HepG2 (cell line): ENCODE results near the gene CCDC136. TPM values are rescaled to one million over a fixed set of nuclear protein-coding genes. Genes with fewer than 3 reads are reported as not detected.

ENCODE experiments used
- ATAC-seq: fragments of 200-7000 bp; cut with Tn5 transposase; 3 replicates; pipeline ENCODE4 v1.9.1; 2020; ENCODE audit warnings: mild to moderate bottlenecking, moderate library complexity
- BruUV-seq: library from RNA; stranded (reverse); fragments of 400-500 nt; replicated peaks from 2 replicates; lab custom pipeline; 2021; lab: Mats Ljungman, UMichigan
- CTCF ChIA-PET: fragments of 300-600 bp; formaldehyde crosslinking; extraction: SDS; loops from one replicate; lab custom pipeline; 2021; ENCODE audit warnings: low total read pairs, inconsistent platforms, low intra/inter-chr PET ratio; lab: Yijun Ruan, JAX
- POLR2A ChIA-PET: fragments of 350-600 bp; sonication (Branson Sonifier 250); formaldehyde crosslinking; loops from one replicate; lab custom pipeline; 2020; ENCODE audit warnings: antibody characterized with exemption, inconsistent platforms; lab: Yijun Ruan, JAX
- DNase-seq: peaks from one replicate; pipeline ENCODE4 v3.0.0-alpha.2; 2015; ENCODE audit warnings: low spot score
- FAIRE-seq: peaks from 3 replicates; lab custom pipeline; 2011; peaks lifted over from hg19 to GRCh38; lab: Jason Lieb, UNC
- H2AFZ ChIP-seq: one replicate; pipeline ENCODE4 v1.6.1; 2011; ENCODE audit warnings: low read length, inconsistent platforms
- H3K27ac ChIP-seq: fragments of 300-600 bp; 3 replicates; pipeline ENCODE4 v1.8.0; 2011; ENCODE audit warnings: mixed run types, mild to moderate bottlenecking, mixed read lengths, low read length, inconsistent platforms; ENCODE audit not compliant: insufficient read depth; ENCODE audit errors: extremely low read length
- H3K27me3 ChIP-seq, 2 experiments: fragments of 200-600 bp in 1 of 2; 2 replicates in 1 of 2; 3 replicates in 1 of 2; pipeline versions ENCODE4 v1.6.0 to v1.8.0; 2011; ENCODE audit warnings: low read length in 2 of 2, mild to moderate bottlenecking in 2 of 2, moderate library complexity in 2 of 2, inconsistent platforms in 1 of 2; ENCODE audit not compliant: insufficient read depth in 2 of 2, control insufficient read depth in 1 of 2
- H3K36me3 ChIP-seq, 2 experiments: fragments of 200-600 bp in 1 of 2; replicated peaks in 1 of 2; 2 replicates in 1 of 2; 3 replicates in 1 of 2; pipeline versions ENCODE4 v1.5.1 to v1.8.0; 2011; ENCODE audit warnings: low read length in 2 of 2, inconsistent platforms in 1 of 2; ENCODE audit not compliant: insufficient read depth in 2 of 2, control insufficient read depth in 1 of 2
- H3K4me1 ChIP-seq: 2 replicates; pipeline ENCODE4 v1.5.1; 2012; ENCODE audit warnings: low read length, inconsistent platforms; ENCODE audit not compliant: insufficient read depth
- H3K4me2 ChIP-seq: 2 replicates; pipeline ENCODE4 v1.6.0; 2011; ENCODE audit warnings: low read depth, low read length, inconsistent platforms
- H3K4me3 ChIP-seq, 3 experiments: fragments of 200-600 bp in 1 of 3; sonication (generic), shearing (Covaris generic) in 1 of 3; replicated peaks in 1 of 3; 2 replicates each; pipeline ENCODE4 v1.5.1; 2011 to 2016; ENCODE audit warnings: low read length in 3 of 3, inconsistent platforms in 2 of 3, low read depth in 2 of 3, mild to moderate bottlenecking in 2 of 3, control low read depth in 1 of 3, mixed read lengths in 1 of 3; ENCODE audit not compliant: insufficient read depth in 1 of 3
- H3K79me2 ChIP-seq: one replicate; pipeline ENCODE4 v1.6.1; 2011; ENCODE audit warnings: low read length, inconsistent platforms; ENCODE audit not compliant: insufficient read depth
- H3K9ac ChIP-seq: 2 replicates; pipeline ENCODE4 v1.6.0; 2011; ENCODE audit warnings: mild to moderate bottlenecking, low read depth, low read length, inconsistent platforms; ENCODE audit not compliant: insufficient read depth
- H3K9me3 ChIP-seq: 2 replicates; pipeline ENCODE4 v1.5.1; 2012; ENCODE audit warnings: mild to moderate bottlenecking, low read length
- H4K20me1 ChIP-seq: 2 replicates; pipeline ENCODE4 v1.6.0; 2011; ENCODE audit warnings: inconsistent platforms, mild to moderate bottlenecking, low read length, moderate library complexity; ENCODE audit not compliant: insufficient read depth
- BCL6 ChIP-seq: IDR thresholded peaks from 2 replicates; pipeline ENCODE4 v1.6.1; 2016; ENCODE audit warnings: missing genetic modification reagents, missing compliant biosample characterization
- BRCA1 ChIP-seq: sonication (generic); formaldehyde crosslinking; IDR thresholded peaks from 2 replicates; pipeline ENCODE4 v1.4.0; 2020; ENCODE audit warnings: missing genetic modification reagents
- HNRNPL ChIP-seq: fragments of 200-400 bp; formaldehyde crosslinking; IDR thresholded peaks from 2 replicates; pipeline ENCODE4 v1.6.1; 2017; ENCODE audit warnings: mild to moderate bottlenecking, low read depth, low read length
- HNRNPLL ChIP-seq: fragments of 200-400 bp; formaldehyde crosslinking; IDR thresholded peaks from 2 replicates; pipeline ENCODE4 v1.6.1; 2017; ENCODE audit warnings: mild to moderate bottlenecking, low read depth, low read length; ENCODE audit not compliant: poor library complexity, severe bottlenecking
- NRL ChIP-seq: sonication (generic); formaldehyde crosslinking; IDR thresholded peaks from 2 replicates; pipeline ENCODE4 v1.5.0; 2020; ENCODE audit warnings: missing genetic modification reagents, mild to moderate bottlenecking, moderate library complexity, borderline replicate concordance
- RARA ChIP-seq: IDR thresholded peaks from 2 replicates; pipeline ENCODE4 v1.6.1; 2016; ENCODE audit warnings: missing genetic modification reagents, missing compliant biosample characterization
- TOE1 ChIP-seq: sonication (generic); formaldehyde crosslinking; IDR thresholded peaks from 2 replicates; pipeline ENCODE4 v1.4.0; 2020; ENCODE audit warnings: mild to moderate bottlenecking, missing genetic modification reagents
- ZFY ChIP-seq: sonication (generic); formaldehyde crosslinking; IDR thresholded peaks from 2 replicates; pipeline ENCODE4 v1.4.0; 2020; ENCODE audit warnings: missing genetic modification reagents
- WGBS: methylation state at CpG from one replicate; pipeline ENCODE4 v1.1.6; 2017; ENCODE audit warnings: low lambda C conversion rate; 5-methylcytosine and 5-hydroxymethylcytosine counted together
- in situ Hi-C: cut with HindIII; loops from 2 replicates; pipeline ENCODE4 v1.10.0; 2017; ENCODE audit warnings: low pct_unique_long_range_greater_than_20kb; ENCODE audit not compliant: extremely low pct_ligation_motif_present
- intact Hi-C: fragments of 100-400 bp; cut with micrococcal nuclease; formaldehyde crosslinking; loops from one replicate; pipeline ENCODE4 v1.10.0; 2022; ENCODE audit not compliant: unreplicated experiment
- polyA plus RNA-seq, 8 experiments: library from polyadenylated mRNA; depleted of rRNA in 3 of 8; stranded (reverse) in 7 of 8; unstranded in 1 of 8; fragments of >200 nt; fragmentation: Illumina TruSeq in 4 of 8; extraction: Trizol in 4 of 8; gene quantifications; 2 replicates each; pipeline versions ENCODE4 v1.2.1 to v1.2.3, GENCODE V29; 2011 to 2016; ENCODE audit warnings: low read depth in 4 of 8, missing spikeins in 1 of 8, mixed read lengths in 1 of 8; ENCODE audit not compliant: insufficient read depth in 1 of 8
- total RNA-seq, 5 experiments: library from RNA; depleted of rRNA; stranded (reverse); fragments of >200 nt; fragmentation: Illumina TruSeq; extraction: Trizol; gene quantifications; 2 replicates each; pipeline ENCODE4 v1.2.3, GENCODE V29; 2016; ENCODE audit warnings: low read depth in 1 of 5
- TF ChIP-seq, protein P1 (sequence below): sonication (generic); formaldehyde crosslinking; IDR thresholded peaks from 2 replicates; pipeline ENCODE4 v1.4.0; 2020; ENCODE audit warnings: mild to moderate bottlenecking, missing genetic modification reagents
- TF ChIP-seq, protein P2 (sequence below): IDR thresholded peaks from 2 replicates; pipeline ENCODE4 v1.6.1; 2012; ENCODE audit warnings: inconsistent platforms
- TF ChIP-seq, protein P3 (sequence below): sonication (generic); formaldehyde crosslinking; conservative IDR thresholded peaks from 2 replicates; pipeline ENCODE4 v1.8.0; 2022; ENCODE audit warnings: mild to moderate bottlenecking, moderate library complexity, missing genetic modification reagents
- TF ChIP-seq, protein P4 (sequence below): sonication (generic); formaldehyde crosslinking; IDR thresholded peaks from 2 replicates; pipeline ENCODE4 v1.4.0; 2020; ENCODE audit warnings: missing genetic modification reagents, borderline replicate concordance
- TF ChIP-seq, protein P5 (sequence below), 2 experiments: fragments of 450-650 bp in 1 of 2; sonication (generic) in 1 of 2; formaldehyde crosslinking; IDR thresholded peaks; 2 replicates each; pipeline versions ENCODE4 v1.5.0 to v1.8.0; 2020 to 2022; ENCODE audit warnings: mild to moderate bottlenecking in 1 of 2, missing genetic modification reagents in 1 of 2

CCDC136 gene
- total and polyA plus RNA-seq, 2 of the 13 experiments (the other 11 are each of a cell fraction or from before 2014, with no cell fraction given) = 0.04 to 0.38 TPM

DNA sequence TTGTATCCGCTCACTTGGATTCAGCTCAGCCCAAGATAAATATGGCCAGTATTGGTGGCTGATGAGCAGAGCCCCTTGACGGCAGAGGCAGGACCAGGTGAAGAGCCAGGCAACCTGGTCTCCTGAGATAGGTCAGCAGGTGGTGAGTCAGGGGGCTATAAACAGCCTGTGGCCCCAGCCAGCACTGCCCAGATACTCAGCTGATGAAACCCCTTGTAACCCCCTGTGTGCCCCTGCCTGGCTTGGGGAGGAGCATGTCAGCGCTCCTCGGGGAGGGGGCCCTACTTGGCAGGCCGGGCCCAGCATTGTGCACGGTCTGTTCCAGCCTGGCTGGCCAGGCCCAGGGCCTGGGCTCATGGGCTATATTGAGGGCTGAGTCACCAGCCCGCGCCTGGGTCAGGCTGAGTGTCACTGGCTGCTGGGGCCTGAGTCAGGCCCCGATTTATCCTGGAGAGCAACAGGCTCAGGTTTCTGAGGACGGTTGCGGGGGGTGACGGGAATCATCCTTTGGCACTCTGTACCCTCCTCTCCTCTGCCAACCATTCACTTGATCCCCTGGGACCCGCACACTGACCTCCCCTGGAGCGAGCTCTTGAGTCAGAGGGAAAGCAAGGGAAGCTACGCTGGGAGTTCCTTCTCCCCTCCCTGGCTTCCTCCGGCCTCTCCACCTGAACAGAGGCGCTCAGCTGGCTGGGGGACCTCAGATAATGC is 35.6 kb downstream of the CCDC136 start:
- in situ Hi-C loops = no loop called here
- Histone ChIP-seq H3K27me3 (peaks cover 2 to 14% of the 10 kb centered on the region in 2 experiments; a peak in 4 of 5 replicates), H3K9ac (0 out of 2 replicates have a peak overlapping the region, but pooled peaks have one; percentile 12), H3K4me1 (peaks cover 33% of the 10 kb centered on the region), H2AFZ (no peak overlapping the region), H3K27ac (no peak overlapping the region), H3K4me3 (peak overlapping the region; percentile 17 to 53 (median 27); a peak in 4 of 6 replicates), H4K20me1 (no peaks in the 10 kb centered on the region), H3K36me3 (no peaks in the 10 kb centered on the region), H3K4me2 (peak overlapping the region; percentile 82), H3K79me2 (no peaks in the 10 kb centered on the region), H3K9me3 (no peaks in the 10 kb centered on the region)
- 6% methylated on average over 11 of the region's 17 CpGs for WGBS
- ChIA-PET POLR2A (interaction anchor here (0.6 to 2.1 kb wide), 2 partner anchors 13 to 36 kb away, joined by 3 to 7 read pairs; partner anchors contain the start of gene ATP6V1F), CTCF (no interaction called here)
- no TSS peak for BruUV-seq
- no peak for FAIRE-seq
- peak; percentile 85 for ATAC-seq
- intact Hi-C loops = no loop called here
- no peak for DNase-seq
- TF ChIP-seq HNRNPL = 0 out of 2 replicates have a peak, but pooled peaks have one; percentile 39
- TF ChIP-seq, protein P1, sequence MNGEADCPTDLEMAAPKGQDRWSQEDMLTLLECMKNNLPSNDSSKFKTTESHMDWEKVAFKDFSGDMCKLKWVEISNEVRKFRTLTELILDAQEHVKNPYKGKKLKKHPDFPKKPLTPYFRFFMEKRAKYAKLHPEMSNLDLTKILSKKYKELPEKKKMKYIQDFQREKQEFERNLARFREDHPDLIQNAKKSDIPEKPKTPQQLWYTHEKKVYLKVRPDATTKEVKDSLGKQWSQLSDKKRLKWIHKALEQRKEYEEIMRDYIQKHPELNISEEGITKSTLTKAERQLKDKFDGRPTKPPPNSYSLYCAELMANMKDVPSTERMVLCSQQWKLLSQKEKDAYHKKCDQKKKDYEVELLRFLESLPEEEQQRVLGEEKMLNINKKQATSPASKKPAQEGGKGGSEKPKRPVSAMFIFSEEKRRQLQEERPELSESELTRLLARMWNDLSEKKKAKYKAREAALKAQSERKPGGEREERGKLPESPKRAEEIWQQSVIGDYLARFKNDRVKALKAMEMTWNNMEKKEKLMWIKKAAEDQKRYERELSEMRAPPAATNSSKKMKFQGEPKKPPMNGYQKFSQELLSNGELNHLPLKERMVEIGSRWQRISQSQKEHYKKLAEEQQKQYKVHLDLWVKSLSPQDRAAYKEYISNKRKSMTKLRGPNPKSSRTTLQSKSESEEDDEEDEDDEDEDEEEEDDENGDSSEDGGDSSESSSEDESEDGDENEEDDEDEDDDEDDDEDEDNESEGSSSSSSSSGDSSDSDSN = peak; percentile 79
- 0 out of 2 replicates have a peak, but pooled peaks have one; percentile 39 for TF ChIP-seq NRL (CRISPR knock-in tag)
- no peak for TF ChIP-seq BRCA1 (CRISPR knock-in tag)
- 0 out of 2 replicates have a peak, but pooled peaks have one; percentile 10 for TF ChIP-seq ZFY (CRISPR knock-in tag)
- TF ChIP-seq, protein P2, sequence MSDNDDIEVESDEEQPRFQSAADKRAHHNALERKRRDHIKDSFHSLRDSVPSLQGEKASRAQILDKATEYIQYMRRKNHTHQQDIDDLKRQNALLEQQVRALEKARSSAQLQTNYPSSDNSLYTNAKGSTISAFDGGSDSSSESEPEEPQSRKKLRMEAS = 0 out of 2 replicates have a peak, but pooled peaks have one; percentile 24
- 0 out of 2 replicates have a peak, but pooled peaks have one; percentile 20 for TF ChIP-seq RARA (CRISPR knock-in tag)
- TF ChIP-seq, protein P3, sequence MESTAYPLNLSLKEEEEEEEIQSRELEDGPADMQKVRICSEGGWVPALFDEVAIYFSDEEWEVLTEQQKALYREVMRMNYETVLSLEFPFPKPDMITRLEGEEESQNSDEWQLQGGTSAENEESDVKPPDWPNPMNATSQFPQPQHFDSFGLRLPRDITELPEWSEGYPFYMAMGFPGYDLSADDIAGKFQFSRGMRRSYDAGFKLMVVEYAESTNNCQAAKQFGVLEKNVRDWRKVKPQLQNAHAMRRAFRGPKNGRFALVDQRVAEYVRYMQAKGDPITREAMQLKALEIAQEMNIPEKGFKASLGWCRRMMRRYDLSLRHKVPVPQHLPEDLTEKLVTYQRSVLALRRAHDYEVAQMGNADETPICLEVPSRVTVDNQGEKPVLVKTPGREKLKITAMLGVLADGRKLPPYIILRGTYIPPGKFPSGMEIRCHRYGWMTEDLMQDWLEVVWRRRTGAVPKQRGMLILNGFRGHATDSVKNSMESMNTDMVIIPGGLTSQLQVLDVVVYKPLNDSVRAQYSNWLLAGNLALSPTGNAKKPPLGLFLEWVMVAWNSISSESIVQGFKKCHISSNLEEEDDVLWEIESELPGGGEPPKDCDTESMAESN (CRISPR knock-in tag) = 0 out of 2 replicates have a peak, but pooled peaks have one; percentile 30
- TF ChIP-seq HNRNPLL = peak; percentile 26
- TF ChIP-seq, protein P4, sequence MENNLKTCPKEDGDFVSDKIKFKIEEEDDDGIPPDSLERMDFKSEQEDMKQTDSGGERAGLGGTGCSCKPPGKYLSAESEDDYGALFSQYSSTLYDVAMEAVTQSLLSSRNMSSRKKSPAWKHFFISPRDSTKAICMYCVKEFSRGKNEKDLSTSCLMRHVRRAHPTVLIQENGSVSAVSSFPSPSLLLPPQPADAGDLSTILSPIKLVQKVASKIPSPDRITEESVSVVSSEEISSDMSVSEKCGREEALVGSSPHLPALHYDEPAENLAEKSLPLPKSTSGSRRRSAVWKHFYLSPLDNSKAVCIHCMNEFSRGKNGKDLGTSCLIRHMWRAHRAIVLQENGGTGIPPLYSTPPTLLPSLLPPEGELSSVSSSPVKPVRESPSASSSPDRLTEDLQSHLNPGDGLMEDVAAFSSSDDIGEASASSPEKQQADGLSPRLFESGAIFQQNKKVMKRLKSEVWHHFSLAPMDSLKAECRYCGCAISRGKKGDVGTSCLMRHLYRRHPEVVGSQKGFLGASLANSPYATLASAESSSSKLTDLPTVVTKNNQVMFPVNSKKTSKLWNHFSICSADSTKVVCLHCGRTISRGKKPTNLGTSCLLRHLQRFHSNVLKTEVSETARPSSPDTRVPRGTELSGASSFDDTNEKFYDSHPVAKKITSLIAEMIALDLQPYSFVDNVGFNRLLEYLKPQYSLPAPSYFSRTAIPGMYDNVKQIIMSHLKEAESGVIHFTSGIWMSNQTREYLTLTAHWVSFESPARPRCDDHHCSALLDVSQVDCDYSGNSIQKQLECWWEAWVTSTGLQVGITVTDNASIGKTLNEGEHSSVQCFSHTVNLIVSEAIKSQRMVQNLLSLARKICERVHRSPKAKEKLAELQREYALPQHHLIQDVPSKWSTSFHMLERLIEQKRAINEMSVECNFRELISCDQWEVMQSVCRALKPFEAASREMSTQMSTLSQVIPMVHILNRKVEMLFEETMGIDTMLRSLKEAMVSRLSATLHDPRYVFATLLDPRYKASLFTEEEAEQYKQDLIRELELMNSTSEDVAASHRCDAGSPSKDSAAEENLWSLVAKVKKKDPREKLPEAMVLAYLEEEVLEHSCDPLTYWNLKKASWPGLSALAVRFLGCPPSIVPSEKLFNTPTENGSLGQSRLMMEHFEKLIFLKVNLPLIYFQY (CRISPR knock-in tag) = 0 out of 2 replicates have a peak, but pooled peaks have one; percentile 35
- TF ChIP-seq TOE1 = no peak
- TF ChIP-seq, protein P5, sequence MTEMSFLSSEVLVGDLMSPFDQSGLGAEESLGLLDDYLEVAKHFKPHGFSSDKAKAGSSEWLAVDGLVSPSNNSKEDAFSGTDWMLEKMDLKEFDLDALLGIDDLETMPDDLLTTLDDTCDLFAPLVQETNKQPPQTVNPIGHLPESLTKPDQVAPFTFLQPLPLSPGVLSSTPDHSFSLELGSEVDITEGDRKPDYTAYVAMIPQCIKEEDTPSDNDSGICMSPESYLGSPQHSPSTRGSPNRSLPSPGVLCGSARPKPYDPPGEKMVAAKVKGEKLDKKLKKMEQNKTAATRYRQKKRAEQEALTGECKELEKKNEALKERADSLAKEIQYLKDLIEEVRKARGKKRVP (CRISPR knock-in tag; IDR thresholded peaks at IDR 0.05) = peak in 1 of 2 experiments; percentile 89; a peak in 2 of 4 replicates
- TF ChIP-seq BCL6 (CRISPR knock-in tag) = peak; percentile 19; the same call in 1 of the 2 replicates
